Mucosa of descending colon (tissue), 3 donors: ENCODE data around the gene DGCR2. TPM values are rescaled to one million over a fixed set of nuclear protein-coding genes. Genes with fewer than 3 reads are reported as not detected.

Experiments used
- ATAC-seq: fragments of 200-7000 bp; cut with Tn5 transposase; one replicate; pipeline ENCODE4 v1.9.1; 2020; ENCODE audit warnings: mild to moderate bottlenecking, moderate library complexity
- DNase-seq, 3 donors: peaks; one replicate each; pipeline ENCODE4 v3.0.0-alpha.2; 2020
- H3K36me3 ChIP-seq: fragments of 200-600 bp; one replicate; pipeline ENCODE4 v1.8.0; 2021; ENCODE audit warnings: low read depth, mild to moderate bottlenecking
- H3K4me1 ChIP-seq: fragments of 200-600 bp; one replicate; pipeline ENCODE4 v1.8.0; 2021; ENCODE audit warnings: low read depth, mild to moderate bottlenecking
- H3K4me3 ChIP-seq: fragments of 200-600 bp; one replicate; pipeline ENCODE4 v1.8.0; 2021; ENCODE audit warnings: mild to moderate bottlenecking
- H3K9me3 ChIP-seq: fragments of 200-600 bp; one replicate; pipeline ENCODE4 v1.8.0; 2021; ENCODE audit warnings: mild to moderate bottlenecking
- CTCF ChIP-seq: fragments of 200-600 bp; IDR thresholded peaks from one replicate; pipeline ENCODE4 v1.8.0; 2022; ENCODE audit warnings: antibody characterized with exemption, mild to moderate bottlenecking
- intact Hi-C, 2 donors: fragments of 100-400 bp; cut with DNase I in 1 of 2; cut with micrococcal nuclease in 1 of 2; formaldehyde crosslinking; loops; one replicate each; pipeline versions ENCODE4 v1.11.0 to v1.11.1; 2022; cut with DNase I, micrococcal nuclease
- total RNA-seq, 3 donors: library from RNA; stranded (reverse); fragmentation: NEBNext Ultra II Directional in 2 of 3; extraction: Animal tissue kit (Norgen Biotek cat#: 25700) in 2 of 3; gene quantifications; one replicate each; pipeline versions ENCODE4 v1.2.1 to v1.2.4, GENCODE V29; 2021 to 2023
- donor health status: DM: no; HTN: no; CAD: no; lungs with moderate emphysema.
- donor health status: DM: no; HTN: no; CAD: no.
- donor health status: DM: no; HTN: yes; CAD: no.

Gene DGCR2
- total RNA-seq, 3 donors from 2014 or later: 68.4 to 100 (median 79.8) TPM

DNA sequence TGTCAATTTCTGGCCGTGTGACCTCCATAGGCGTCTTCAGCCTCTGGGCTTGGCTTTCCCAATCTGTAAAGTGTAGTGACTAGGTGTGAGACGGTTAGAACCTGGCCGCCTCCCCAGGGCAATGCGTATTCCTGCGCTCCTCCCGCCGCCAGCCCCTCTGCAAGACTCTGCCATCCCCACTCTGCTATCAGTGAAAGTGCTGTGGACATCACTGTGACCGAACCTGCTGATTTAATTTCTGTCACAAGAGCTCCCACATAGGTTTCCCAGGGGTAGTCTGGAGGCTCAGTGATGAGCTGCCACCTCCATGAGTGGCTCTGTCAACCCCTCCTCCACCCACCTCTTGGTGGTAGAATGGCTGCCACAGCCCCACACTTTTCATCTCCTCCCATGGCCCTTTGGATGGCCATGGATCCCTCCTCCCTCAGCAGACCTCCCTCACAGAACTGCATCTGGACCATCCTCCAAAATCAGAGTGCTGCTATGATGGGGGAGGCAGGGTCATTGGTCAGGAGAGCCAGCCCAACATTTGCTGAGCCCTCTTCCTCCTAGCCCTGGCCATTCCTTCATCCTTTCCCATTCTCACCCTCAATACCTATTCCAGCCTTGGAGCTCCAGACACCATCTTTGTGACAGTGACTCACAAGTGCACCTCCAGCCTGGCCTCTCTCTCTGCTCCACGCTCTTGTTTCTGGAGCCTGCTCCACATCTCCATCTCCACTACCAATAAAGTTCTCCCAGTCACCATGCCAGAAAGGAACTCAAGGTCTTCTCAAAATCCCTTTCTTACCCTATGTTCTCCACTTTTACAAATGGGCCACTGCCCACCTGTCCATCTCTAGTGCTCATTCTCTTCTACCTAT is 29.3 kb upstream of the DGCR2 start:
- Histone ChIP-seq H3K36me3 (no peaks in the 10 kb centered on the region), H3K9me3 (no peaks in the 10 kb centered on the region), H3K4me1 (peaks cover 3% of the 10 kb centered on the region), H3K4me3 (no peak overlapping the region)
- no peak for TF ChIP-seq CTCF
- ATAC-seq (no peak), DNase-seq (no peak)
- intact Hi-C loops: no loop called here

- TF ChIP-seq CTCF: no peak
- peaks cover 3% of the 10 kb centered on the region for H3K4me1 ChIP-seq
- H3K9me3 ChIP-seq: no peaks in the 10 kb centered on the region
- ATAC-seq: no peak
- intact Hi-C loops: no loop called here
- no peak for DNase-seq
- H3K36me3 ChIP-seq: no peaks in the 10 kb centered on the region
- H3K4me3 ChIP-seq: no peak overlapping the region
Measured at GRCh38 chr22:19150482-19151328, 28.5 kb upstream of the DGCR2 start.

DNA sequence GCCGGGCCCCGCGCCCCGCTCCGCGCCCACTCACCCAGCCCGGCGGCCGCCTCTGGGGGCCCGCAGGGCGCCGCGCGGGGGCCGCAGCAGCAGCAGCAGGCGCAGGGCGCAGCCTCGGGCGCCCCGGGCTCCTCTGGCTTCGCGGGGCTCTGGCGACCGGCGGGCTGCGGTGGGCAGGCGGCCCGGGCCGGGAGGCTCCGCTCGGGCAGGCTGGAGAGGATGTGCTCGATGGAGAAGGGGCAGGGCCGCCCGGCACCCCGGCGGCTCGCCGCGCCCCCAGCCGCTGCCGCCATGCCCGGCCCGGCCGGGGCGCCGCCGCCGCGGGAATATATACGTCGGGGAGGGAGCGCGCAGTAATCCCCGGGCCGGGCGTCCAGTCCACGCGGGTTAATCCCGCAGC is 27.8 kb upstream of the DGCR2 start, which contains the start of gene GSC2:
TSS of gene GSC2 (minus strand) at position 302 of the 400 bp plus-strand sequence. CDS start at position 293, 9 bp downstream.
- DNase-seq (no peak), ATAC-seq (no peak)
- intact Hi-C loops: no loop called here
- no peaks in the 10 kb centered on the region for H3K9me3 ChIP-seq
- H3K4me1 ChIP-seq: peaks cover 3% of the 10 kb centered on the region
- no peak for TF ChIP-seq CTCF
- no peak within 1 kb of the TSS for H3K4me3 ChIP-seq
- H3K36me3 ChIP-seq: no peaks in the 10 kb centered on the region

- no peak overlapping the region for H3K4me3 ChIP-seq
- intact Hi-C loops: no loop called here
- no peaks in the 10 kb centered on the region for H3K9me3 ChIP-seq
- peak in 1 of 3 donors; percentile 26 for DNase-seq
- no peaks in the 10 kb centered on the region for H3K36me3 ChIP-seq
- no peak for TF ChIP-seq CTCF
- peaks cover 3% of the 10 kb centered on the region for H3K4me1 ChIP-seq
- ATAC-seq: no peak
Measured at GRCh38 chr22:19149047-19149883, 27.1 kb upstream of the DGCR2 start.

DNA sequence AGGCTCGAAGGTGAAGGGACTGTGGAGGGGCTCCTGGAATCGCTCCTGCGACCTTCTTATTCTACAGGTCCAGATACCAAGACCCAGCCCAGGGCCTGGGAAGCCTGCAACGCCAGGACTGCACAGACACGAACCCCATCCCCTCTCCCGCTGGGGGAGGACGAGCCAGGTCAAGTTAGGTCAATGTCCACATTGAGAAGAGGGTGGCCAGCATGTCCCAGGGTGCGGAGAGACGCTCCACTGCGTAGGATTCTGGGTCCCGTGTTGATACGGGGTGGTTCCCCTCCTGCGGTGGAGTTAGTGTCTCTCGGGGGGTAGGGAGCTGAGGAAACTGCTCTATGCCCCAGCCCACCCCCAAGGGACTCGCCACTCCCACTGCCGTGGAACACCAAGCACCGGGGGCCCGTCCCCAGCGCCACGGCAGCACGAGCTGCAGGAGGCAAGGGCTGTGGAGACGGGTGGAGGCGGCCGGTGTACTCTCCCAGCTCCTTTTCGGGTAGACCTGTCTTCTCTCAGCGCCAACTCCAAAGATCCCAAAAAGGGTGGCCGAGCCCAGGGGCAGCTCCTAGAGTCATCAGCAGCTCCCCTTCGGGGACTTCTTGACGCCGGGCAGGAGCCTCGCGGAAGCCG is 26.3 kb upstream of the DGCR2 start:
- no peak for TF ChIP-seq CTCF
- H3K4me1 ChIP-seq: peaks cover 8% of the 10 kb centered on the region
- intact Hi-C loops: no loop called here
- no peak for DNase-seq
- H3K4me3 ChIP-seq: no peak overlapping the region
- H3K9me3 ChIP-seq: no peaks in the 10 kb centered on the region
- no peak for ATAC-seq
- H3K36me3 ChIP-seq: no peaks in the 10 kb centered on the region
